GM21381 (cell line): ENCODE data around the gene CDC123.
"Not testable (repeated sequence)": the region's sequence is repeated elsewhere in the genome, so short reads cannot be mapped to it uniquely, and the experiment has no call there.

Experiments used
- ATAC-seq: cut with Tn5 transposase; IDR thresholded peaks from one replicate; pipeline ENCODE4 v1.9.1; 2021; ENCODE audit warnings: mild to moderate bottlenecking, moderate library complexity; ENCODE audit not compliant: unreplicated experiment

The CDC123 gene

GRCh38 chr10:12287772-12288171 is 91.8 kb downstream of the CDC123 start:
- ATAC-seq: no peak

GRCh38 chr10:12297784-12298183 is 101.8 kb downstream of the CDC123 start:
- ATAC-seq: not testable (repeated sequence)

- no peak for ATAC-seq
These were observed 103.4 kb downstream of the CDC123 start for GRCh38 chr10:12299222-12299965.
